WI38 (cell line): ENCODE measurements around the gene PRR18.

Source experiments
- H3K4me3 ChIP-seq: 2 replicates; pipeline ENCODE4 v1.5.1; 2011; ENCODE audit warnings: low read depth, mild to moderate bottlenecking, control low read depth, low read length
- CTCF ChIP-seq: IDR thresholded peaks from 2 replicates; pipeline ENCODE4 v1.5.1; 2012; ENCODE audit warnings: low read depth, mild to moderate bottlenecking, control low read depth, low read length

Gene PRR18

GRCh38 chr6:166331503-166332415, 23.6 kb upstream of the PRR18 start:
- no peak overlapping the region for H3K4me3 ChIP-seq
- no peak for TF ChIP-seq CTCF

- no peak for TF ChIP-seq CTCF
Observed at GRCh38 chr6:166330612-166331011, 22.4 kb upstream of the PRR18 start.

GRCh38 chr6:166325383-166326042, 17.3 kb upstream of the PRR18 start:
- no peak overlapping the region for H3K4me3 ChIP-seq
- TF ChIP-seq CTCF = no peak

More at GRCh38 chr6:166330612-166331011, 22.4 kb upstream of the PRR18 start:
- no peak overlapping the region for H3K4me3 ChIP-seq

- no peak for TF ChIP-seq CTCF
- H3K4me3 ChIP-seq = no peak overlapping the region
Observed at GRCh38 chr6:166323395-166323794, 15.2 kb upstream of the PRR18 start.

- no peak overlapping the region for H3K4me3 ChIP-seq
- no peak for TF ChIP-seq CTCF
Observed at GRCh38 chr6:166318649-166319600, 10.7 kb upstream of the PRR18 start.

GRCh38 chr6:166318227-166318626, 10.0 kb upstream of the PRR18 start:
- no peak for TF ChIP-seq CTCF
- H3K4me3 ChIP-seq = no peak overlapping the region
